ENCODE data around the gene PKP3.

DNA sequence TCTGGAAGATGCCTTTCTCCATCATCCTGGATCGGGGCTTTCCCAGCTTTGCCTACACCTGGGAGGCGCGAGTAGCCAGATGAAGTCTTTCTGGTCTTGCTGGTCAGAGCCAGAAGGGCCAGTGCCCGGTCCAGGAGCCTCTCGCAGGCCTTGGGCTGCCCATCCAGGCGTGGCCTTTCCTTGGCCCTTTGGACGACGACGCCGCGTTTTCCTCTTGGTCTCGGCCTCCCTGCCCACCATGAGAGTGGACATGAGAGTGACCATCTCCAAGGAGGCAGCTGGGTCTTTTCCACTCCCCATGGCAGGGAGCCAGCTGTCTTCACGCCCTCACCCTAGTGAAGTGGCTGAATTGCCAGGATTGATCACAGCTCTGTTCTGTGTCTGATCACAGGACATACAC is 59.6 kb downstream of the PKP3 start:
- TF ChIP-seq, protein P1, sequence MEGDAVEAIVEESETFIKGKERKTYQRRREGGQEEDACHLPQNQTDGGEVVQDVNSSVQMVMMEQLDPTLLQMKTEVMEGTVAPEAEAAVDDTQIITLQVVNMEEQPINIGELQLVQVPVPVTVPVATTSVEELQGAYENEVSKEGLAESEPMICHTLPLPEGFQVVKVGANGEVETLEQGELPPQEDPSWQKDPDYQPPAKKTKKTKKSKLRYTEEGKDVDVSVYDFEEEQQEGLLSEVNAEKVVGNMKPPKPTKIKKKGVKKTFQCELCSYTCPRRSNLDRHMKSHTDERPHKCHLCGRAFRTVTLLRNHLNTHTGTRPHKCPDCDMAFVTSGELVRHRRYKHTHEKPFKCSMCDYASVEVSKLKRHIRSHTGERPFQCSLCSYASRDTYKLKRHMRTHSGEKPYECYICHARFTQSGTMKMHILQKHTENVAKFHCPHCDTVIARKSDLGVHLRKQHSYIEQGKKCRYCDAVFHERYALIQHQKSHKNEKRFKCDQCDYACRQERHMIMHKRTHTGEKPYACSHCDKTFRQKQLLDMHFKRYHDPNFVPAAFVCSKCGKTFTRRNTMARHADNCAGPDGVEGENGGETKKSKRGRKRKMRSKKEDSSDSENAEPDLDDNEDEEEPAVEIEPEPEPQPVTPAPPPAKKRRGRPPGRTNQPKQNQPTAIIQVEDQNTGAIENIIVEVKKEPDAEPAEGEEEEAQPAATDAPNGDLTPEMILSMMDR (IDR thresholded peaks at IDR 0.05) = no peak
- no peak for TF ChIP-seq POLR2A (IDR thresholded peaks at IDR 0.05)
